Caco-2 (cell line): ENCODE measurements around the gene CCNL2. TPM values are rescaled to one million over a fixed set of nuclear protein-coding genes. Genes with fewer than 3 reads are reported as not detected.
A peak's percentile ranks its signal among the peaks of the same experiment; 100 is the strongest.
"Not testable (repeated sequence)": the region's sequence is repeated elsewhere in the genome, so short reads cannot be mapped to it uniquely, and the experiment has no call there.

Experiments
- Bru-seq: library from RNA; stranded (reverse); fragments of 400-500 nt; gene quantifications from one replicate; lab custom pipeline; 2021; lab: Mats Ljungman, UMichigan
- BruChase-seq, 2 experiments: library from RNA; stranded (reverse); fragments of 400-500 nt; gene quantifications; one replicate each; lab custom pipeline; 2021; lab: Mats Ljungman, UMichigan
- BruUV-seq: library from RNA; stranded (reverse); fragments of 400-500 nt; replicated peaks from 2 replicates; lab custom pipeline; 2021; lab: Mats Ljungman, UMichigan
- CTCF ChIA-PET: fragments of 300-600 bp; sonication (Branson Sonifier 250); formaldehyde crosslinking; loops from one replicate; lab custom pipeline; 2022; ENCODE audit warnings: antibody characterized with exemption; lab: Charles Lee
- POLR2A ChIA-PET: fragments of 300-600 bp; sonication (Branson Sonifier 250); formaldehyde crosslinking; loops from one replicate; lab custom pipeline; 2022; ENCODE audit warnings: antibody characterized with exemption; lab: Charles Lee
- DNase-seq, 2 experiments: peaks; one replicate each; pipeline versions ENCODE4 v3.0.0 to v3.0.0-alpha.2; 2020 to 2022
- H3K27me3 ChIP-seq: replicated peaks from 2 replicates; pipeline ENCODE4 v1.6.0; 2011; ENCODE audit warnings: low read length; ENCODE audit not compliant: control insufficient read depth, insufficient read depth
- H3K36me3 ChIP-seq: 2 replicates; pipeline ENCODE4 v1.5.1; 2011; ENCODE audit warnings: low read length; ENCODE audit not compliant: control insufficient read depth, insufficient read depth
- H3K4me1 ChIP-seq: fragments of 250-450 bp; sonication (Bioruptor Pico); 2 replicates; pipeline ENCODE4 v1.5.1; 2020; ENCODE audit warnings: mild to moderate bottlenecking
- H3K4me3 ChIP-seq: 2 replicates; pipeline ENCODE4 v1.5.1; 2011; ENCODE audit warnings: low read depth, mild to moderate bottlenecking, control low read depth, low read length
- H3K9me3 ChIP-seq: fragments of 250-450 bp; sonication (Bioruptor Pico); 2 replicates; pipeline ENCODE4 v1.5.1; 2020; ENCODE audit warnings: mild to moderate bottlenecking, moderate library complexity
- H3K27ac Mint-ChIP-seq: one replicate; pipeline ENCODE4 v1.8.0; 2022; ENCODE audit warnings: mixed read lengths; ENCODE audit not compliant: unreplicated experiment
- H3K27me3 Mint-ChIP-seq: one replicate; pipeline ENCODE4 v1.8.0; 2022; ENCODE audit warnings: mixed read lengths; ENCODE audit not compliant: insufficient read depth, unreplicated experiment
- H3K36me3 Mint-ChIP-seq: one replicate; pipeline ENCODE4 v1.8.0; 2022; ENCODE audit warnings: mild to moderate bottlenecking, mixed read lengths; ENCODE audit not compliant: insufficient read depth, unreplicated experiment
- H3K4me1 Mint-ChIP-seq: one replicate; pipeline ENCODE4 v1.8.0; 2022; ENCODE audit warnings: low read depth, mixed read lengths; ENCODE audit not compliant: unreplicated experiment
- H3K4me3 Mint-ChIP-seq: one replicate; pipeline ENCODE4 v1.8.0; 2022; ENCODE audit warnings: mild to moderate bottlenecking, moderate library complexity, mixed read lengths; ENCODE audit not compliant: unreplicated experiment
- H3K9me3 Mint-ChIP-seq: one replicate; pipeline ENCODE4 v1.8.0; 2022; ENCODE audit warnings: mixed read lengths; ENCODE audit not compliant: unreplicated experiment
- CTCF ChIP-seq, 2 experiments: fragments of 200-600 bp in 1 of 2; IDR thresholded peaks; 1 replicate in 1 of 2; 2 replicates in 1 of 2; pipeline versions ENCODE4 v1.5.1 to v1.8.0; 2011 to 2022; ENCODE audit warnings: antibody characterized with exemption in 1 of 2, control low read depth in 1 of 2, inconsistent platforms in 1 of 2, low read depth in 1 of 2, low read length in 1 of 2, mild to moderate bottlenecking in 1 of 2, moderate library complexity in 1 of 2; ENCODE audit not compliant: insufficient read depth in 1 of 2, severe bottlenecking in 1 of 2, unreplicated experiment in 1 of 2
- intact Hi-C: fragments of 100-400 bp; cut with micrococcal nuclease; formaldehyde crosslinking; loops from one replicate; pipeline ENCODE4 v1.10.0; 2022; ENCODE audit not compliant: unreplicated experiment
- long read RNA-seq: library from polyadenylated mRNA; stranded (forward); transcript quantifications from one replicate; pipeline ENCODE4 v2.0.0, GENCODE V29; 2022
- total RNA-seq: library from RNA; stranded (reverse); gene quantifications from 2 replicates; pipeline ENCODE4 v1.2.3, GENCODE V29; 2022

The CCNL2 gene
- total RNA-seq (145 and 147 TPM in 2 replicates), Bru-seq, nascent RNA (percentile 88 among the genes with signal in this experiment), BruChase-seq, experiment 1, labeled RNA remaining after a 2-hour chase (percentile 97 among the genes with signal in this experiment), BruChase-seq, experiment 2, labeled RNA remaining after a 6-hour chase (percentile 97 among the genes with signal in this experiment)
- long read RNA-seq, transcript CCNL2-202 (6 exons, 1,186 nt), result minor isoform, 24 of 321 reads
- long read RNA-seq, transcript CCNL2-204 (6 exons, 3,082 nt), result minor isoform, 8 of 321 reads
- long read RNA-seq, transcript CCNL2-201 (11 exons, 2,305 nt), result major isoform, 73 of 321 reads
- long read RNA-seq, partial matches to known transcripts, result 10 of 321 reads
- long read RNA-seq, other reads (novel, unspliced or antisense), result 205 of 321 reads

- DNase-seq, result peak; percentile 97 to 98
- ChIA-PET CTCF (interaction anchor here (1.2 kb wide), 2 partner anchors 34 to 106 kb away, joined by 3 to 4 read pairs; no protein-coding TSS in a partner anchor), POLR2A (interaction anchor here (0.9 to 1.7 kb wide), 7 partner anchors 8 to 106 kb away, joined by 4 to 16 read pairs (median 6); partner anchors contain the start of genes AURKAIP1 and VWA1)
- peaks cover 22% of the 10 kb centered on the region for H3K4me1 ChIP-seq
- peaks cover 2% of the 10 kb centered on the region; the same call in 1 of the 2 replicates for H3K36me3 ChIP-seq
- Mint-ChIP-seq H3K4me1 (peaks cover 12% of the 10 kb centered on the region), H3K36me3 (peaks cover 84% of the 10 kb centered on the region), H3K4me3 (peak within 1 kb of the TSS; percentile 86), H3K27me3 (no peaks in the 10 kb centered on the region), H3K27ac (peak within 1 kb of the TSS; percentile 93), H3K9me3 (no peaks in the 10 kb centered on the region)
- TF ChIP-seq CTCF (IDR thresholded peaks at IDR 0.05; ENCODE audit: insufficient read depth in 1 of 2, low read depth in 1 of 2, low read length in 1 of 2, severe bottlenecking in 1 of 2, unreplicated experiment in 1 of 2), result peak; percentile 44 to 54
- peak within 1 kb of the TSS; percentile 94 for H3K4me3 ChIP-seq
- H3K9me3 ChIP-seq, result no peaks in the 10 kb centered on the region
- BruUV-seq, result no TSS peak
- intact Hi-C loops, result loop anchor here (2.0 to 5.0 kb wide), 2 partner anchors 33 to 41 kb away; no protein-coding TSS in a partner anchor
- no peaks in the 10 kb centered on the region for H3K27me3 ChIP-seq
Observed at GRCh38 chr1:1399187-1399871, at the start of gene CCNL2. TSS of gene CCNL2 (minus strand) at chr1:1399335. CDS start at chr1:1399306, 29 bp downstream.

- H3K36me3 ChIP-seq, intact Hi-C loops, H3K9me3 Mint-ChIP-seq, H3K9me3 ChIP-seq, H3K4me1 ChIP-seq, H3K4me3 Mint-ChIP-seq, DNase-seq, H3K4me1 Mint-ChIP-seq, H3K27ac Mint-ChIP-seq, H3K36me3 Mint-ChIP-seq, H3K27me3 Mint-ChIP-seq, POLR2A ChIA-PET, H3K4me3 ChIP-seq, H3K27me3 ChIP-seq, BruUV-seq: not testable (repeated sequence)
- CTCF ChIA-PET, result interaction anchor here (0.7 kb wide), 1 partner anchor 63 kb away, joined by 3 read pairs; no protein-coding TSS in a partner anchor
Observed at GRCh38 chr1:1446631-1447030, 47.5 kb upstream of the CCNL2 start.

GRCh38 chr1:1442069-1442770 is 43.1 kb upstream of the CCNL2 start:
- Histone ChIP-seq H3K9me3 (no peaks in the 10 kb centered on the region), H3K36me3 (no peaks in the 10 kb centered on the region), H3K4me3 (no peak overlapping the region), H3K27me3 (no peaks in the 10 kb centered on the region), H3K4me1 (peaks cover 14% of the 10 kb centered on the region)
- no peak for DNase-seq
- BruUV-seq, result no TSS peak
- no peak overlapping the region for H3K27ac Mint-ChIP-seq
- intact Hi-C loops, result no loop called here
- TF ChIP-seq CTCF (IDR thresholded peaks at IDR 0.05; ENCODE audit: insufficient read depth in 1 of 2, low read depth in 1 of 2, low read length in 1 of 2, severe bottlenecking in 1 of 2, unreplicated experiment in 1 of 2), result no peak
- peaks cover 11% of the 10 kb centered on the region for H3K36me3 Mint-ChIP-seq
- H3K4me3 Mint-ChIP-seq, result no peak overlapping the region
- no peaks in the 10 kb centered on the region for H3K9me3 Mint-ChIP-seq
- no peaks in the 10 kb centered on the region for H3K27me3 Mint-ChIP-seq
- POLR2A ChIA-PET, result interaction anchor here (0.6 kb wide), 1 partner anchor 63 kb away, joined by 3 read pairs; no protein-coding TSS in a partner anchor
- CTCF ChIA-PET, result no interaction called here
- H3K4me1 Mint-ChIP-seq, result no peaks in the 10 kb centered on the region
